PC-9 (cell line): ENCODE measurements around the gene RUFY3. TPM values are rescaled to one million over a fixed set of nuclear protein-coding genes. Genes with fewer than 3 reads are reported as not detected.

ENCODE experiments used
- BruUV-seq: library from RNA; stranded (reverse); fragments of 400-500 nt; replicated peaks from 2 replicates; lab custom pipeline; 2021; lab: Mats Ljungman, UMichigan
- CTCF ChIA-PET: fragments of 300-600 bp; sonication (Branson Sonifier 250); formaldehyde crosslinking; loops from one replicate; lab custom pipeline; 2022; ENCODE audit warnings: antibody characterized with exemption; lab: Charles Lee
- POLR2A ChIA-PET: fragments of 300-600 bp; sonication (Branson Sonifier 250); formaldehyde crosslinking; loops from one replicate; lab custom pipeline; 2022; ENCODE audit warnings: antibody characterized with exemption; ENCODE audit not compliant: unreplicated experiment; lab: Charles Lee
- DNase-seq, 2 experiments: peaks; one replicate each; pipeline versions ENCODE4 v3.0.0 to v3.0.0-alpha.2; 2015 to 2022; ENCODE audit warnings: mixed read lengths in 1 of 2
- H2AFZ ChIP-seq: fragments of 200-600 bp; sonication (generic); 2 replicates; pipeline ENCODE4 v1.8.1; 2017; ENCODE audit warnings: antibody characterized with exemption
- H3F3A ChIP-seq: fragments of 200-600 bp; sonication (generic); 2 replicates; pipeline ENCODE4 v1.8.1; 2017; ENCODE audit warnings: antibody characterized with exemption, mild to moderate bottlenecking, low read depth; ENCODE audit not compliant: insufficient read depth
- H3K27ac ChIP-seq: fragments of 200-600 bp; sonication (generic); 2 replicates; pipeline ENCODE4 v1.6.1; 2016; ENCODE audit warnings: mixed run types
- H3K27me3 ChIP-seq: fragments of 200-600 bp; sonication (generic); 2 replicates; pipeline ENCODE4 v1.6.1; 2016; ENCODE audit warnings: low read depth, mixed run types; ENCODE audit not compliant: insufficient read depth
- H3K36me3 ChIP-seq: fragments of 200-600 bp; sonication (generic); 2 replicates; pipeline ENCODE4 v1.6.1; 2016; ENCODE audit warnings: low read depth, mixed run types
- H3K4me1 ChIP-seq: fragments of 200-600 bp; sonication (generic); replicated peaks from 2 replicates; pipeline ENCODE4 v1.6.1; 2016; ENCODE audit warnings: mixed run types; ENCODE audit not compliant: insufficient read depth
- H3K4me2 ChIP-seq: fragments of 200-600 bp; sonication (generic); 2 replicates; pipeline ENCODE4 v1.6.1; 2017; ENCODE audit warnings: mixed run types
- H3K4me3 ChIP-seq: fragments of 200-600 bp; sonication (generic); 2 replicates; pipeline ENCODE4 v1.6.1; 2016; ENCODE audit warnings: mixed run types
- H3K79me2 ChIP-seq: fragments of 200-600 bp; sonication (generic); 2 replicates; pipeline ENCODE4 v1.6.1; 2017; ENCODE audit warnings: low read depth, mixed run types
- H3K9me2 ChIP-seq: fragments of 200-600 bp; sonication (generic); 2 replicates; pipeline ENCODE4 v1.8.1; 2017; ENCODE audit warnings: mild to moderate bottlenecking; ENCODE audit not compliant: insufficient read depth
- H3K9me3 ChIP-seq: fragments of 200-600 bp; sonication (generic); 2 replicates; pipeline ENCODE4 v1.8.1; 2016; ENCODE audit warnings: low read depth; ENCODE audit not compliant: insufficient read depth
- H4K20me1 ChIP-seq: fragments of 200-600 bp; sonication (generic); 2 replicates; pipeline ENCODE4 v1.8.1; 2017; ENCODE audit not compliant: insufficient read depth
- EZH2 ChIP-seq: fragments of 200-600 bp; sonication (generic); IDR thresholded peaks from 2 replicates; pipeline ENCODE4 v1.8.0; 2017; ENCODE audit warnings: antibody characterized with exemption, low read depth
- intact Hi-C: fragments of 100-400 bp; cut with micrococcal nuclease; formaldehyde crosslinking; loops from one replicate; pipeline ENCODE4 v1.10.0; 2022; ENCODE audit not compliant: unreplicated experiment
- total RNA-seq: library from RNA; stranded (reverse); gene quantifications from 2 replicates; pipeline ENCODE4 v1.2.3, GENCODE V29; 2021
- TF ChIP-seq, protein P1 (sequence below): fragments of 200-600 bp; sonication (generic); conservative IDR thresholded peaks from 2 replicates; pipeline ENCODE4 v1.6.1; 2017; ENCODE audit warnings: mixed run types, antibody characterized with exemption, mild to moderate bottlenecking, moderate library complexity

The RUFY3 gene
- total RNA-seq, 1 experiment from 2014 or later, result 23.6 TPM

DNA sequence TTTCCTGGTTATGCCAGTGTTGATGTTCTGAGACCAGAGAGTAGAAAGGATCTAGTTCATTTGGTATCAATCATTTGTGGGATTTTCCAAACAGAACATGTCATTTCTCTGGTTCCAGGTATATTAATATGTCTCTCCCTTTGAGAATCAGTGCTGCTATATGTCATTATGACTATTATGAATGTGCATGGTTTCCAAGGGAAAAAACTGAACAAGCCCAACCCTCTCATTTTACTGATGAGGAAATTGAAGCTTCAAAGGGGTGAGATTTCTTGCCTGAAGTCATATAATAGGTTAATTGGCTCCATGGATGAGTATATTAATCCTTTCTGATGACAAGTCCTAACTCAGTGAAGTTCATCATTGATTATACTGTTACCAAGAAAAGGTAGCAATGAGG is 31.9 kb downstream of the RUFY3 start:
- no peak for DNase-seq
- no peak overlapping the region for H3K27ac ChIP-seq
- no peaks in the 10 kb centered on the region for H3F3A ChIP-seq
- BruUV-seq, result no TSS peak
- no peak for TF ChIP-seq EZH2
- TF ChIP-seq, protein P1, sequence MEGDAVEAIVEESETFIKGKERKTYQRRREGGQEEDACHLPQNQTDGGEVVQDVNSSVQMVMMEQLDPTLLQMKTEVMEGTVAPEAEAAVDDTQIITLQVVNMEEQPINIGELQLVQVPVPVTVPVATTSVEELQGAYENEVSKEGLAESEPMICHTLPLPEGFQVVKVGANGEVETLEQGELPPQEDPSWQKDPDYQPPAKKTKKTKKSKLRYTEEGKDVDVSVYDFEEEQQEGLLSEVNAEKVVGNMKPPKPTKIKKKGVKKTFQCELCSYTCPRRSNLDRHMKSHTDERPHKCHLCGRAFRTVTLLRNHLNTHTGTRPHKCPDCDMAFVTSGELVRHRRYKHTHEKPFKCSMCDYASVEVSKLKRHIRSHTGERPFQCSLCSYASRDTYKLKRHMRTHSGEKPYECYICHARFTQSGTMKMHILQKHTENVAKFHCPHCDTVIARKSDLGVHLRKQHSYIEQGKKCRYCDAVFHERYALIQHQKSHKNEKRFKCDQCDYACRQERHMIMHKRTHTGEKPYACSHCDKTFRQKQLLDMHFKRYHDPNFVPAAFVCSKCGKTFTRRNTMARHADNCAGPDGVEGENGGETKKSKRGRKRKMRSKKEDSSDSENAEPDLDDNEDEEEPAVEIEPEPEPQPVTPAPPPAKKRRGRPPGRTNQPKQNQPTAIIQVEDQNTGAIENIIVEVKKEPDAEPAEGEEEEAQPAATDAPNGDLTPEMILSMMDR, result no peak
- H3K4me1 ChIP-seq, result no peaks in the 10 kb centered on the region
- H3K36me3 ChIP-seq, result no peaks in the 10 kb centered on the region
- H3K4me3 ChIP-seq, result no peak overlapping the region
- no peaks in the 10 kb centered on the region for H3K79me2 ChIP-seq
- H4K20me1 ChIP-seq, result no peaks in the 10 kb centered on the region
- H3K9me2 ChIP-seq, result no peaks in the 10 kb centered on the region
- no peaks in the 10 kb centered on the region for H3K9me3 ChIP-seq
- no peak overlapping the region for H3K4me2 ChIP-seq
- CTCF ChIA-PET, result no interaction called here
- intact Hi-C loops, result no loop called here
- H2AFZ ChIP-seq, result no peak overlapping the region
- POLR2A ChIA-PET, result no interaction called here
- H3K27me3 ChIP-seq, result no peaks in the 10 kb centered on the region

GRCh38 chr4:70754470-70754869 is 32.7 kb downstream of the RUFY3 start:
- ChIA-PET CTCF (interaction anchor here (0.6 kb wide), 2 partner anchors 52 to 82 kb away, joined by 3 read pairs; no protein-coding TSS in a partner anchor), POLR2A (no interaction called here)
- Histone ChIP-seq H3F3A (no peaks in the 10 kb centered on the region), H2AFZ (no peak overlapping the region), H3K4me2 (no peak overlapping the region), H3K27ac (no peak overlapping the region), H3K4me1 (no peaks in the 10 kb centered on the region), H3K79me2 (no peaks in the 10 kb centered on the region), H3K36me3 (no peaks in the 10 kb centered on the region), H3K27me3 (no peaks in the 10 kb centered on the region), H3K9me2 (no peaks in the 10 kb centered on the region), H3K4me3 (no peak overlapping the region), H4K20me1 (no peaks in the 10 kb centered on the region), H3K9me3 (no peaks in the 10 kb centered on the region)
- no peak for DNase-seq
- intact Hi-C loops, result no loop called here
- no peak for TF ChIP-seq EZH2
- TF ChIP-seq, protein P1, result no peak
- BruUV-seq, result no TSS peak

DNA sequence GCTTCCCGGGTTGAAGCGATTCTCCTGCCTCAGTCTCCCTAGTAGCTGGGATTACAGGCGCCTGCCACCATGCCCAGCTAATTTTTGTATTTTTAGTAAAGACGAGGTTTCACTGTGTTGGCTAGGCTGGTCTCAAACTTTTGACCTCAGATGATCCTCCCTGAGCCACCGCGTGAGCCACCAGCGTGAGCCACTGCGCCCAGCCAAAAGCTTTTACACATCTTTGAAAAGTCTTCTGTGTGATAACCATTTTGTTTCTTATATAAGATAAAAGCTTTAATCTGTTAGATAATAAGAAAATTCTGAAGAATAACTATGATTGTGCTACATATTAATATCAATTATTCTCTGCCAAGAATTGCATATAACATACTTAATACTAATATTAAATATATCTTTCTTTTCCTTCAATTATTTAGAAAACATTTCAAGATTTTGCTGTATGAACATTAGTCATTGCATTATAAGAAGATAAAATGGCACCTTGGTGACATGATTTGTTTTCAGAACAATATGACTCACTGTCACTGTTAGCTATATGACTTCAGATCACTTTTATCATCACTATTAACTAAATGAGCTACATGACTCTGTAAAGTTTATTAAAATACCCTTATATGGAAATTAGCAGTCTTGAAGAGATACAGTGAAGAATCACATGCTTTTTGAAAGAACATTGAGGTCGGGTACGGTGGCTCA is 33.4 kb downstream of the RUFY3 start:
- BruUV-seq, result no TSS peak
- H3K79me2 ChIP-seq, result no peaks in the 10 kb centered on the region
- CTCF ChIA-PET, result no interaction called here

More for the DNA sequence above, 33.4 kb downstream of the RUFY3 start:
- Histone ChIP-seq H2AFZ (no peak overlapping the region), H3K4me3 (no peak overlapping the region), H3K9me3 (no peaks in the 10 kb centered on the region), H4K20me1 (no peaks in the 10 kb centered on the region), H3K4me1 (no peaks in the 10 kb centered on the region), H3K27ac (no peak overlapping the region), H3F3A (no peaks in the 10 kb centered on the region), H3K27me3 (no peaks in the 10 kb centered on the region), H3K4me2 (no peak overlapping the region), H3K9me2 (no peaks in the 10 kb centered on the region), H3K36me3 (no peaks in the 10 kb centered on the region)
- intact Hi-C loops, result no loop called here
- TF ChIP-seq, protein P1, result no peak
- no peak for TF ChIP-seq EZH2
- POLR2A ChIA-PET, result no interaction called here
- no peak for DNase-seq
